SK-N-SH (cell line): ENCODE results near the gene ARHGEF26. TPM values are rescaled to one million over a fixed set of nuclear protein-coding genes. Genes with fewer than 3 reads are reported as not detected.

Experiments used
- CTCF ChIA-PET: fragments of 300-600, 350-600 bp; formaldehyde crosslinking; extraction: SDS; loops from one replicate; lab custom pipeline; 2021; lab: Yijun Ruan, JAX
- POLR2A ChIA-PET: fragments of 350-600 bp; sonication (Branson Sonifier 250); formaldehyde crosslinking; extraction: SDS; loops from one replicate; lab custom pipeline; 2020; ENCODE audit warnings: antibody characterized with exemption, inconsistent platforms; lab: Yijun Ruan, JAX
- DNase-seq: peaks from one replicate; pipeline ENCODE4 v3.0.0; 2012
- H2AFZ ChIP-seq: fragments of 200-600 bp; sonication (generic); 2 replicates; pipeline ENCODE4 v1.8.1; 2016; ENCODE audit warnings: antibody characterized with exemption, mild to moderate bottlenecking, low read depth
- H3F3A ChIP-seq: fragments of 200-600 bp; sonication (generic); replicated peaks from 2 replicates; pipeline ENCODE3; 2016; ENCODE audit warnings: antibody characterized with exemption, mild to moderate bottlenecking; ENCODE audit not compliant: insufficient read depth
- H3K27ac ChIP-seq, 2 experiments: fragments of 200-500 bp in 1 of 2; fragments of 200-600 bp in 1 of 2; sonication (Bioruptor generic) in 1 of 2; sonication (generic), shearing (Covaris generic) in 1 of 2; 2 replicates each; pipeline versions ENCODE4 v1.5.1 to v1.6.1; 2014 to 2016; ENCODE audit warnings: low read depth in 2 of 2, inconsistent platforms in 1 of 2, low read length in 1 of 2, mild to moderate bottlenecking in 1 of 2, mixed read lengths in 1 of 2
- H3K27me3 ChIP-seq: fragments of 200-600 bp; sonication (generic), shearing (Covaris generic); 2 replicates; pipeline ENCODE4 v1.6.1; 2016; ENCODE audit warnings: mixed run types; ENCODE audit not compliant: insufficient read depth
- H3K36me3 ChIP-seq, 2 experiments: fragments of 200-500 bp in 1 of 2; fragments of 200-600 bp in 1 of 2; sonication (Bioruptor generic) in 1 of 2; sonication (generic) in 1 of 2; replicated peaks in 1 of 2; 2 replicates each; pipeline versions ENCODE3 to v1.5.1; 2014 to 2016; ENCODE audit warnings: low read length in 1 of 2, mild to moderate bottlenecking in 1 of 2; ENCODE audit not compliant: insufficient read depth in 2 of 2, control insufficient read depth in 1 of 2
- H3K4me1 ChIP-seq, 2 experiments: fragments of 200-500 bp in 1 of 2; fragments of 200-600 bp in 1 of 2; sonication (Bioruptor generic) in 1 of 2; sonication (generic), shearing (Covaris generic) in 1 of 2; 2 replicates each; pipeline versions ENCODE4 v1.5.1 to v1.6.1; 2014 to 2016; ENCODE audit warnings: low read depth in 1 of 2, low read length in 1 of 2, mixed run types in 1 of 2; ENCODE audit not compliant: insufficient read depth in 2 of 2, control insufficient read depth in 1 of 2
- H3K4me2 ChIP-seq: fragments of 200-600 bp; sonication (generic), shearing (Covaris generic); 2 replicates; pipeline ENCODE4 v1.6.1; 2017; ENCODE audit warnings: mixed run types
- H3K4me3 ChIP-seq, 2 experiments: fragments of 200-500 bp in 1 of 2; fragments of 200-600 bp in 1 of 2; sonication (Bioruptor generic) in 1 of 2; sonication (generic), shearing (Covaris generic) in 1 of 2; 2 replicates each; pipeline versions ENCODE4 v1.5.1 to v1.8.1; 2014 to 2016; ENCODE audit warnings: low read depth in 2 of 2, inconsistent platforms in 1 of 2, low read length in 1 of 2, mild to moderate bottlenecking in 1 of 2, mixed read lengths in 1 of 2, moderate library complexity in 1 of 2
- H3K79me2 ChIP-seq: fragments of 200-600 bp; sonication (generic); 2 replicates; pipeline ENCODE4 v1.8.1; 2017; ENCODE audit warnings: mild to moderate bottlenecking; ENCODE audit not compliant: insufficient read depth
- H3K9ac ChIP-seq: fragments of 200-600 bp; sonication (generic); 2 replicates; pipeline ENCODE4 v1.6.1; 2017; ENCODE audit warnings: mixed run types
- H3K9me2 ChIP-seq: fragments of 200-600 bp; sonication (generic); 2 replicates; pipeline ENCODE4 v1.6.1; 2017; ENCODE audit warnings: mixed run types
- H3K9me3 ChIP-seq: fragments of 200-600 bp; sonication (generic); 2 replicates; pipeline ENCODE4 v1.6.1; 2017; ENCODE audit warnings: mixed run types, mild to moderate bottlenecking, moderate library complexity
- H4K20me1 ChIP-seq: fragments of 200-600 bp; sonication (generic); 2 replicates; pipeline ENCODE4 v1.6.1; 2017; ENCODE audit warnings: mild to moderate bottlenecking, mixed run types; ENCODE audit not compliant: insufficient read depth
- ELF1 ChIP-seq: IDR thresholded peaks from 2 replicates; pipeline ENCODE4 v1.4.0; 2012
- EP300 ChIP-seq, 2 experiments: IDR thresholded peaks; 2 replicates each; pipeline versions ENCODE4 v1.4.0 to v1.6.1; 2012; ENCODE audit warnings: borderline replicate concordance in 1 of 2, low read depth in 1 of 2, low read length in 1 of 2
- EZH2phosphoT487 ChIP-seq: fragments of 200-600 bp; sonication (generic); IDR thresholded peaks from 2 replicates; pipeline ENCODE4 v1.6.1; 2017; ENCODE audit warnings: low read depth, mixed run types, mild to moderate bottlenecking, antibody characterized with exemption, moderate library complexity, borderline replicate concordance
- FOSL2 ChIP-seq: IDR thresholded peaks from 2 replicates; pipeline ENCODE4 v1.4.0; 2012; ENCODE audit warnings: low read depth, mild to moderate bottlenecking, moderate library complexity, borderline replicate concordance
- FOXM1 ChIP-seq: IDR thresholded peaks from 2 replicates; pipeline ENCODE4 v1.4.0; 2012; ENCODE audit warnings: low read depth, mild to moderate bottlenecking
- JUND ChIP-seq: IDR thresholded peaks from 2 replicates; pipeline ENCODE4 v1.4.0; 2012
- MEF2A ChIP-seq: IDR thresholded peaks from 2 replicates; pipeline ENCODE4 v1.4.0; 2012; ENCODE audit warnings: low read depth, borderline replicate concordance
- RCOR1 ChIP-seq: fragments of 150-350 bp; IDR thresholded peaks from 2 replicates; pipeline ENCODE4 v1.6.1; 2017; ENCODE audit warnings: antibody characterized with exemption, low read length
- RFX5 ChIP-seq: IDR thresholded peaks from 2 replicates; pipeline ENCODE4 v1.6.1; 2012; ENCODE audit warnings: mild to moderate bottlenecking, improper control_type of control experiment, low read length
- SMC3 ChIP-seq: IDR thresholded peaks from 2 replicates; pipeline ENCODE4 v1.6.1; 2012; ENCODE audit warnings: low read depth, low read length, improper control_type of control experiment
- TCF12 ChIP-seq: IDR thresholded peaks from 2 replicates; pipeline ENCODE4 v1.4.0; 2012
- TEAD4 ChIP-seq: IDR thresholded peaks from 2 replicates; pipeline ENCODE4 v1.4.0; 2012; ENCODE audit warnings: mild to moderate bottlenecking, borderline replicate concordance; ENCODE audit not compliant: insufficient read depth
- WGBS: methylation state at CpG from one replicate; pipeline ENCODE4 v1.1.6; 2017; ENCODE audit warnings: low lambda C conversion rate; 5-methylcytosine and 5-hydroxymethylcytosine counted together
- polyA plus RNA-seq, 3 experiments: library from polyadenylated mRNA; depleted of rRNA; stranded (reverse); fragments of >200 nt; gene quantifications; 2 replicates each; pipeline ENCODE4 v1.2.3, GENCODE V29; 2012
- TF ChIP-seq, protein P1 (sequence below): IDR thresholded peaks from 2 replicates; pipeline ENCODE4; 2012
- TF ChIP-seq, protein P2 (sequence below): fragments of 150-350 bp; IDR thresholded peaks from 2 replicates; pipeline ENCODE4 v1.6.1; 2017; ENCODE audit warnings: antibody characterized with exemption, low read length, low read depth, borderline replicate concordance
- TF ChIP-seq, protein P3 (sequence below): IDR thresholded peaks from 2 replicates; pipeline ENCODE4 v1.4.0; 2012; ENCODE audit warnings: low read depth, borderline replicate concordance
- TF ChIP-seq, protein P4 (sequence below): IDR thresholded peaks from 2 replicates; pipeline ENCODE4 v1.6.1; 2012; ENCODE audit warnings: mild to moderate bottlenecking, low read depth, low read length, moderate library complexity

Gene ARHGEF26
- polyA plus RNA-seq, 1 of the 3 experiments (the other 2 are of a cell fraction) = 1.2 TPM

DNA sequence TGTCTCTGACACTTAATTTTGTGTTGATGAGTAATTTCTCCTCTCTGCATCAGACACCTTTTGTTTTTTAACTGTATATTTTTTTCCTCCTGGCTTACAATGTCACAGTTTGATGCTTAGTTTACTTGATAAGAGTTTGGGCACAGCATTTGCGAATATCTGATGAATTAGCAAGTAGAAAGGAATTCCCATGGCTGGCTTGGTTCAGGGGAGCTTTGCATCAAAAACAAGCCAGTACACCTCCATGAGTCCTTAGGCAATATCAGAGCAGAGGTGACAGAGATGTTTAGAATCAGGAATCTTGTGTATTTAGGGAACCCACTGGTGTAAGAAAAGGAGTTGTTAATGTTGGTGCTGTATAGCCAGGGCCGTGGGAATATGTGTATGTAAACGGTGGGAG is 9.3 kb downstream of the ARHGEF26 start (continued):
- TF ChIP-seq, protein P1, sequence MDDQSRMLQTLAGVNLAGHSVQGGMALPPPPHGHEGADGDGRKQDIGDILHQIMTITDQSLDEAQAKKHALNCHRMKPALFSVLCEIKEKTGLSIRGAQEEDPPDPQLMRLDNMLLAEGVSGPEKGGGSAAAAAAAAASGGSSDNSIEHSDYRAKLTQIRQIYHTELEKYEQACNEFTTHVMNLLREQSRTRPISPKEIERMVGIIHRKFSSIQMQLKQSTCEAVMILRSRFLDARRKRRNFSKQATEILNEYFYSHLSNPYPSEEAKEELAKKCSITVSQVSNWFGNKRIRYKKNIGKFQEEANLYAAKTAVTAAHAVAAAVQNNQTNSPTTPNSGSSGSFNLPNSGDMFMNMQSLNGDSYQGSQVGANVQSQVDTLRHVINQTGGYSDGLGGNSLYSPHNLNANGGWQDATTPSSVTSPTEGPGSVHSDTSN = no peak
- TF ChIP-seq RFX5 = no peak

DNA sequence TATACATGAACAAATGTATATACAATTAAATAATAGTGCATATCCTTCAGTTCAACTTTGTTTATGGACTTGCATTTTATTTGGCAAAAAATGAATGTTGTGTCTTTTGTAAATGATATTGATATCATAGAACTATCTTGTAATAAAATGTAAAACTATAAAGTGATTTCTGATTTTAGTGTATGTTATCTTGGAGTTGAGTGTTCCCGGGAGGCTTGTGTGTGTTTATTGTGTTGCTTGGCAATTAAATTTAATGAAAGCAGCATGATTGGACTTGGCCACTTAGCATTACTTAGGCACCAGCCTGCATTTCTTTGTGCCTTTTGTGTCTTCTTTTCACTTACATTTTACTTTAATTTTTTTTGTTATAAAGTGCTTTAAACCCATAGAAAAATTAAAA is 10.6 kb downstream of the ARHGEF26 start:
- no peak for TF ChIP-seq JUND
- TF ChIP-seq RCOR1 = no peak
- no peak for TF ChIP-seq FOXM1
- no peak for TF ChIP-seq FOSL2
- WGBS = 75% methylated on average over 1 of the region's 1 CpG
- no peaks in the 10 kb centered on the region for H3K9me2 ChIP-seq
- no peak overlapping the region for H3K4me3 ChIP-seq
- H3F3A ChIP-seq = no peaks in the 10 kb centered on the region
- H2AFZ ChIP-seq = no peak overlapping the region
- H3K4me2 ChIP-seq = no peak overlapping the region
- H3K79me2 ChIP-seq = no peaks in the 10 kb centered on the region
- H3K27ac ChIP-seq = no peak overlapping the region
- ChIA-PET CTCF (no interaction called here), POLR2A (no interaction called here)
- H3K4me1 ChIP-seq = no peaks in the 10 kb centered on the region
- no peaks in the 10 kb centered on the region for H4K20me1 ChIP-seq
- H3K9ac ChIP-seq = no peak overlapping the region
- no peaks in the 10 kb centered on the region for H3K9me3 ChIP-seq
- peaks cover 0 to 4% of the 10 kb centered on the region in 2 experiments for H3K36me3 ChIP-seq
- no peak for DNase-seq
- H3K27me3 ChIP-seq = no peaks in the 10 kb centered on the region

DNA sequence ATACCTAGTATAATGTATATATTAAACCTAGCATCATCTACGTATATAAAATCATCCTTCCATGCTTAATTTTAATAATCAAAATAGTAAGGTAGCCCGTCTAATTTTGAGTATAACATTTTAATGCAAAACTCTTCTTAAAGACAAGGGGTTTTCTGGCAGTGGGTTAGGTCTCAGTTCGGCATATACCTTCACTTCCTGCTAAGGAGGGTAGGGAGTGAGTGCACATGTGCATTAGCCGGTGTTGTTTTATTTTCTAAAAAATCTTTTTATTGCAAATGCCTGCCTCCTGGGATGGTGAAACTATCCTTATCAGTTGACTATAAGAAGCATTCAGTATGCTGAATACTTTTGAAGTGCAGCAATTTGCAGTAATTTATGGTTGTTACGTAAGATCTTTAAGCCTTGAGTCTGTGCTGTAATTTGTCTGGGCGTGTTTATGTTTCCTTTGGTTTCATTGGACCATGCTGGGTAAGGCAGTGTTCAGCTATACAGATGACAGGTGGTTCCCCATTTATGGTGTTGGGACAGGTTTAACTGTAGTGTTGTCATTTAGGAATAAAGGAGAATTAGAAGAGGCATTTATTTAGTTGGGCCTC is 11.7 kb downstream of the ARHGEF26 start:
- Histone ChIP-seq H4K20me1 (no peaks in the 10 kb centered on the region), H3K4me1 (no peaks in the 10 kb centered on the region; a peak in 1 of 4 replicates), H3K4me3 (no peak overlapping the region), H2AFZ (no peak overlapping the region), H3K36me3 (peaks cover 0 to 4% of the 10 kb centered on the region in 2 experiments), H3K9ac (no peak overlapping the region), H3K27me3 (no peaks in the 10 kb centered on the region), H3K79me2 (no peaks in the 10 kb centered on the region), H3K4me2 (no peak overlapping the region), H3K27ac (no peak overlapping the region), H3F3A (no peaks in the 10 kb centered on the region), H3K9me2 (no peaks in the 10 kb centered on the region), H3K9me3 (no peaks in the 10 kb centered on the region)
- ChIA-PET POLR2A (no interaction called here), CTCF (interaction anchor here (2.4 kb wide), 1 partner anchor 120 kb away, joined by 6 read pairs; no protein-coding TSS in a partner anchor)
- no peak for DNase-seq
- 88% methylated on average over 6 of the region's 6 CpGs for WGBS
- TF ChIP-seq JUND (no peak), SMC3 (no peak), EZH2phosphoT487 (no peak), TEAD4 (no peak), TCF12 (no peak), EP300 (IDR thresholded peaks at IDR 0.05; ENCODE audit: borderline replicate concordance in 1 of 2, low read depth in 1 of 2, low read length in 1 of 2) (no peak), MEF2A (no peak), ELF1 (no peak), RFX5 (no peak)
- TF ChIP-seq, protein P2, sequence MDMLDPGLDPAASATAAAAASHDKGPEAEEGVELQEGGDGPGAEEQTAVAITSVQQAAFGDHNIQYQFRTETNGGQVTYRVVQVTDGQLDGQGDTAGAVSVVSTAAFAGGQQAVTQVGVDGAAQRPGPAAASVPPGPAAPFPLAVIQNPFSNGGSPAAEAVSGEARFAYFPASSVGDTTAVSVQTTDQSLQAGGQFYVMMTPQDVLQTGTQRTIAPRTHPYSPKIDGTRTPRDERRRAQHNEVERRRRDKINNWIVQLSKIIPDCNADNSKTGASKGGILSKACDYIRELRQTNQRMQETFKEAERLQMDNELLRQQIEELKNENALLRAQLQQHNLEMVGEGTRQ = no peak
- TF ChIP-seq, protein P3, sequence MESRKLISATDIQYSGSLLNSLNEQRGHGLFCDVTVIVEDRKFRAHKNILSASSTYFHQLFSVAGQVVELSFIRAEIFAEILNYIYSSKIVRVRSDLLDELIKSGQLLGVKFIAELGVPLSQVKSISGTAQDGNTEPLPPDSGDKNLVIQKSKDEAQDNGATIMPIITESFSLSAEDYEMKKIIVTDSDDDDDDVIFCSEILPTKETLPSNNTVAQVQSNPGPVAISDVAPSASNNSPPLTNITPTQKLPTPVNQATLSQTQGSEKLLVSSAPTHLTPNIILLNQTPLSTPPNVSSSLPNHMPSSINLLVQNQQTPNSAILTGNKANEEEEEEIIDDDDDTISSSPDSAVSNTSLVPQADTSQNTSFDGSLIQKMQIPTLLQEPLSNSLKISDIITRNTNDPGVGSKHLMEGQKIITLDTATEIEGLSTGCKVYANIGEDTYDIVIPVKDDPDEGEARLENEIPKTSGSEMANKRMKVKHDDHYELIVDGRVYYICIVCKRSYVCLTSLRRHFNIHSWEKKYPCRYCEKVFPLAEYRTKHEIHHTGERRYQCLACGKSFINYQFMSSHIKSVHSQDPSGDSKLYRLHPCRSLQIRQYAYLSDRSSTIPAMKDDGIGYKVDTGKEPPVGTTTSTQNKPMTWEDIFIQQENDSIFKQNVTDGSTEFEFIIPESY = no peak
- TF ChIP-seq, protein P4, sequence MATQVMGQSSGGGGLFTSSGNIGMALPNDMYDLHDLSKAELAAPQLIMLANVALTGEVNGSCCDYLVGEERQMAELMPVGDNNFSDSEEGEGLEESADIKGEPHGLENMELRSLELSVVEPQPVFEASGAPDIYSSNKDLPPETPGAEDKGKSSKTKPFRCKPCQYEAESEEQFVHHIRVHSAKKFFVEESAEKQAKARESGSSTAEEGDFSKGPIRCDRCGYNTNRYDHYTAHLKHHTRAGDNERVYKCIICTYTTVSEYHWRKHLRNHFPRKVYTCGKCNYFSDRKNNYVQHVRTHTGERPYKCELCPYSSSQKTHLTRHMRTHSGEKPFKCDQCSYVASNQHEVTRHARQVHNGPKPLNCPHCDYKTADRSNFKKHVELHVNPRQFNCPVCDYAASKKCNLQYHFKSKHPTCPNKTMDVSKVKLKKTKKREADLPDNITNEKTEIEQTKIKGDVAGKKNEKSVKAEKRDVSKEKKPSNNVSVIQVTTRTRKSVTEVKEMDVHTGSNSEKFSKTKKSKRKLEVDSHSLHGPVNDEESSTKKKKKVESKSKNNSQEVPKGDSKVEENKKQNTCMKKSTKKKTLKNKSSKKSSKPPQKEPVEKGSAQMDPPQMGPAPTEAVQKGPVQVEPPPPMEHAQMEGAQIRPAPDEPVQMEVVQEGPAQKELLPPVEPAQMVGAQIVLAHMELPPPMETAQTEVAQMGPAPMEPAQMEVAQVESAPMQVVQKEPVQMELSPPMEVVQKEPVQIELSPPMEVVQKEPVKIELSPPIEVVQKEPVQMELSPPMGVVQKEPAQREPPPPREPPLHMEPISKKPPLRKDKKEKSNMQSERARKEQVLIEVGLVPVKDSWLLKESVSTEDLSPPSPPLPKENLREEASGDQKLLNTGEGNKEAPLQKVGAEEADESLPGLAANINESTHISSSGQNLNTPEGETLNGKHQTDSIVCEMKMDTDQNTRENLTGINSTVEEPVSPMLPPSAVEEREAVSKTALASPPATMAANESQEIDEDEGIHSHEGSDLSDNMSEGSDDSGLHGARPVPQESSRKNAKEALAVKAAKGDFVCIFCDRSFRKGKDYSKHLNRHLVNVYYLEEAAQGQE = no peak
